ENCODE results near the gene ADD2.

Gene ADD2

GRCh38 chr2:70678576-70679143, 89.3 kb downstream of the ADD2 start:
- H3K4me3 ChIP-seq (replicated peaks; ENCODE audit: low read depth, low read length) = no peak overlapping the region
- H3K36me3 ChIP-seq (ENCODE audit: control insufficient read depth, insufficient read depth, low read length) = no peaks in the 10 kb centered on the region
- DNase-seq (ENCODE audit: extremely low read depth, insufficient read length) = no peak
- H3K27me3 ChIP-seq (replicated peaks; ENCODE audit: control insufficient read depth, insufficient read depth, low read length) = no peaks in the 10 kb centered on the region; the same call in 1 of the 2 replicates
- no peak for TF ChIP-seq CTCF (IDR thresholded peaks at IDR 0.05; ENCODE audit: insufficient read depth, low read length, poor library complexity, severe bottlenecking)

- Histone ChIP-seq H3K36me3 (ENCODE audit: control insufficient read depth, insufficient read depth, low read length) (no peaks in the 10 kb centered on the region), H3K4me3 (replicated peaks; ENCODE audit: low read depth, low read length) (no peak overlapping the region), H3K27me3 (replicated peaks; ENCODE audit: control insufficient read depth, insufficient read depth, low read length) (no peaks in the 10 kb centered on the region; the same call in 1 of the 2 replicates)
- no peak for DNase-seq (ENCODE audit: extremely low read depth, insufficient read length)
- TF ChIP-seq CTCF (IDR thresholded peaks at IDR 0.05; ENCODE audit: insufficient read depth, low read length, poor library complexity, severe bottlenecking) = no peak
These were observed 91.5 kb downstream of the ADD2 start for GRCh38 chr2:70676301-70677035.

- Histone ChIP-seq H3K36me3 (ENCODE audit: control insufficient read depth, insufficient read depth, low read length) (no peaks in the 10 kb centered on the region), H3K27me3 (replicated peaks; ENCODE audit: control insufficient read depth, insufficient read depth, low read length) (no peaks in the 10 kb centered on the region; the same call in 1 of the 2 replicates), H3K4me3 (replicated peaks; ENCODE audit: low read depth, low read length) (no peak overlapping the region)
- DNase-seq (ENCODE audit: extremely low read depth, insufficient read length) = no peak
- no peak for TF ChIP-seq CTCF (IDR thresholded peaks at IDR 0.05; ENCODE audit: insufficient read depth, low read length, poor library complexity, severe bottlenecking)
These were observed 92.1 kb downstream of the ADD2 start for GRCh38 chr2:70675862-70676261.

- Histone ChIP-seq H3K36me3 (ENCODE audit: control insufficient read depth, insufficient read depth, low read length) (no peaks in the 10 kb centered on the region), H3K27me3 (replicated peaks; ENCODE audit: control insufficient read depth, insufficient read depth, low read length) (no peaks in the 10 kb centered on the region; the same call in 1 of the 2 replicates), H3K4me3 (replicated peaks; ENCODE audit: low read depth, low read length) (no peak overlapping the region)
- TF ChIP-seq CTCF (IDR thresholded peaks at IDR 0.05; ENCODE audit: insufficient read depth, low read length, poor library complexity, severe bottlenecking) = no peak
- DNase-seq (ENCODE audit: extremely low read depth, insufficient read length) = no peak
These were observed 93.2 kb downstream of the ADD2 start for GRCh38 chr2:70674636-70675430.

GRCh38 chr2:70673041-70673647, 94.9 kb downstream of the ADD2 start:
- Histone ChIP-seq H3K27me3 (replicated peaks; ENCODE audit: control insufficient read depth, insufficient read depth, low read length) (no peaks in the 10 kb centered on the region; the same call in 1 of the 2 replicates), H3K4me3 (replicated peaks; ENCODE audit: low read depth, low read length) (no peak overlapping the region), H3K36me3 (ENCODE audit: control insufficient read depth, insufficient read depth, low read length) (no peaks in the 10 kb centered on the region)
- no peak for DNase-seq (ENCODE audit: extremely low read depth, insufficient read length)
- no peak for TF ChIP-seq CTCF (IDR thresholded peaks at IDR 0.05; ENCODE audit: insufficient read depth, low read length, poor library complexity, severe bottlenecking)

Data from GM06990 (cell line).